WTC11 (cell line): Measurements from ENCODE around the gene KRT10.

Experiments
- CBFB ChIP-seq: sonication (generic); formaldehyde crosslinking; IDR thresholded peaks from 2 replicates; pipeline ENCODE4 v1.8.1; 2022; ENCODE audit warnings: mild to moderate bottlenecking, low read depth, missing genetic modification reagents
- CTCF ChIP-seq: fragments of 200-600 bp; IDR thresholded peaks from 2 replicates; pipeline ENCODE4 v1.8.0; 2022; ENCODE audit warnings: antibody characterized with exemption
- E2F4 ChIP-seq: sonication (generic); formaldehyde crosslinking; IDR thresholded peaks from 2 replicates; pipeline ENCODE4 v1.8.1; 2022; ENCODE audit warnings: low read depth, mild to moderate bottlenecking, moderate library complexity, missing genetic modification reagents, borderline replicate concordance
- MAX ChIP-seq: sonication (generic); formaldehyde crosslinking; IDR thresholded peaks from 2 replicates; pipeline ENCODE4 v1.8.0; 2022; ENCODE audit warnings: mild to moderate bottlenecking, missing genetic modification reagents
- RELA ChIP-seq: sonication (generic); formaldehyde crosslinking; IDR thresholded peaks from 2 replicates; pipeline ENCODE4 v1.8.1; 2022; ENCODE audit warnings: missing genetic modification reagents, mild to moderate bottlenecking, borderline replicate concordance
- SP1 ChIP-seq: sonication (generic); formaldehyde crosslinking; conservative IDR thresholded peaks from 2 replicates; pipeline ENCODE4 v1.8.1; 2022; ENCODE audit warnings: missing genetic modification reagents
- TEAD4 ChIP-seq: sonication (generic); formaldehyde crosslinking; IDR thresholded peaks from 2 replicates; pipeline ENCODE4 v1.8.0; 2022; ENCODE audit warnings: mild to moderate bottlenecking, missing genetic modification reagents
- ZNF423 ChIP-seq: fragments of 250-450 bp; sonication (Bioruptor Pico); IDR thresholded peaks from 2 replicates; pipeline ENCODE4 v2.1.2; 2022; ENCODE audit warnings: mild to moderate bottlenecking, moderate library complexity
- ZSCAN18 ChIP-seq: fragments of 250-450 bp; sonication (Bioruptor Pico); IDR thresholded peaks from 2 replicates; pipeline ENCODE4 v2.1.2; 2022; ENCODE audit warnings: mild to moderate bottlenecking, moderate library complexity

GRCh38 chr17:40813804-40814203, 8.6 kb downstream of the KRT10 start:
- TF ChIP-seq MAX (CRISPR knock-in tag), result no peak
- no peak for TF ChIP-seq CBFB
- TF ChIP-seq ZNF423 (CRISPR knock-in tag), result no peak
- TF ChIP-seq CTCF, result no peak
- TF ChIP-seq E2F4, result no peak
- no peak for TF ChIP-seq RELA (CRISPR knock-in tag)
- TF ChIP-seq TEAD4 (CRISPR knock-in tag), result no peak
- TF ChIP-seq ZSCAN18, result no peak
- TF ChIP-seq SP1, result no peak
